ENCODE results near the gene ISL1.

DNA sequence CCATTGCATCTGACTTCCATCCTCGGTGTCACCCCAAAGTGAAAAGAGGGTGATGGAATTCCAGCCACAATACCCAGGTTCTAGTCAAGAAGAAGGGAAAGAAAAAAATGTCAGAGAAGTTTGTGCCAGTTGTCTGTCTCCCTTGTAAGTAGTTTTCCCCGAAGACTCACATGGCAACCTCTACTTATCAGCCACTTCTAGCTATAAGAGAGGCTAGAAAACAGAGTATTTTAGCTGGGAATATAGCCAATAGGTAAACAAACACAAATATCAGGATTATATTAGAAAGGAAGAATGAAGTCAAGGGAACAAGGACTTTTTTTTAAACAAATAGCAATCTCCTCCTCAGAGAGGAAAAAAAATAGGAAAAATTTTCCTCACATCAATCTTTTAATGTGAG lies 12.2 kb upstream of the ISL1 start:
- no peak for TF ChIP-seq TEAD4 (IDR thresholded peaks at IDR 0.05)
- TF ChIP-seq EP300 (IDR thresholded peaks at IDR 0.05; ENCODE audit: borderline replicate concordance) = no peak
- TF ChIP-seq, protein P1, sequence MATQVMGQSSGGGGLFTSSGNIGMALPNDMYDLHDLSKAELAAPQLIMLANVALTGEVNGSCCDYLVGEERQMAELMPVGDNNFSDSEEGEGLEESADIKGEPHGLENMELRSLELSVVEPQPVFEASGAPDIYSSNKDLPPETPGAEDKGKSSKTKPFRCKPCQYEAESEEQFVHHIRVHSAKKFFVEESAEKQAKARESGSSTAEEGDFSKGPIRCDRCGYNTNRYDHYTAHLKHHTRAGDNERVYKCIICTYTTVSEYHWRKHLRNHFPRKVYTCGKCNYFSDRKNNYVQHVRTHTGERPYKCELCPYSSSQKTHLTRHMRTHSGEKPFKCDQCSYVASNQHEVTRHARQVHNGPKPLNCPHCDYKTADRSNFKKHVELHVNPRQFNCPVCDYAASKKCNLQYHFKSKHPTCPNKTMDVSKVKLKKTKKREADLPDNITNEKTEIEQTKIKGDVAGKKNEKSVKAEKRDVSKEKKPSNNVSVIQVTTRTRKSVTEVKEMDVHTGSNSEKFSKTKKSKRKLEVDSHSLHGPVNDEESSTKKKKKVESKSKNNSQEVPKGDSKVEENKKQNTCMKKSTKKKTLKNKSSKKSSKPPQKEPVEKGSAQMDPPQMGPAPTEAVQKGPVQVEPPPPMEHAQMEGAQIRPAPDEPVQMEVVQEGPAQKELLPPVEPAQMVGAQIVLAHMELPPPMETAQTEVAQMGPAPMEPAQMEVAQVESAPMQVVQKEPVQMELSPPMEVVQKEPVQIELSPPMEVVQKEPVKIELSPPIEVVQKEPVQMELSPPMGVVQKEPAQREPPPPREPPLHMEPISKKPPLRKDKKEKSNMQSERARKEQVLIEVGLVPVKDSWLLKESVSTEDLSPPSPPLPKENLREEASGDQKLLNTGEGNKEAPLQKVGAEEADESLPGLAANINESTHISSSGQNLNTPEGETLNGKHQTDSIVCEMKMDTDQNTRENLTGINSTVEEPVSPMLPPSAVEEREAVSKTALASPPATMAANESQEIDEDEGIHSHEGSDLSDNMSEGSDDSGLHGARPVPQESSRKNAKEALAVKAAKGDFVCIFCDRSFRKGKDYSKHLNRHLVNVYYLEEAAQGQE (IDR thresholded peaks at IDR 0.05; ENCODE audit: low read depth) = no peak
- no peak for TF ChIP-seq CREB1 (IDR thresholded peaks at IDR 0.05; ENCODE audit: low read depth)
- TF ChIP-seq RAD21 (IDR thresholded peaks at IDR 0.05; ENCODE audit: low read depth) = no peak
- TF ChIP-seq TCF12 (IDR thresholded peaks at IDR 0.05; ENCODE audit: low read depth) = no peak
- no peak for TF ChIP-seq FOXM1 (IDR thresholded peaks at IDR 0.05; ENCODE audit: borderline replicate concordance, low read depth)
- TF ChIP-seq USF1 (IDR thresholded peaks at IDR 0.05) = no peak
- TF ChIP-seq TAF1 (IDR thresholded peaks at IDR 0.05; ENCODE audit: low read depth) = no peak
- TF ChIP-seq CEBPB (IDR thresholded peaks at IDR 0.05) = no peak
- TF ChIP-seq EGR1 (IDR thresholded peaks at IDR 0.05) = no peak
- no peak for TF ChIP-seq MAX (IDR thresholded peaks at IDR 0.05)
- no peak for TF ChIP-seq YY1 (IDR thresholded peaks at IDR 0.05; ENCODE audit: low read depth)
- no peak for TF ChIP-seq ZBTB7A (IDR thresholded peaks at IDR 0.05; ENCODE audit: low read depth)
